Measurements from ENCODE around the gene TRPV4. TPM values are rescaled to one million over a fixed set of nuclear protein-coding genes. Genes with fewer than 3 reads are reported as not detected.

TRPV4 gene
- under 1 TPM in 1 of 5 experiments, not detected in 4; 0.81 TPM for total RNA-seq
- polyA plus RNA-seq, result not detected
- not detected for total RNA-seq

GRCh38 chr12:109833307-109834189 is at the start of gene TRPV4:
TRPV4 (minus strand) TSS chr12:109833398; CDS start chr12:109814796, 18,602 bp downstream.
- Mint-ChIP-seq H3K9me3 (no peaks in the 10 kb centered on the region), H3K4me3 (peak within 1 kb of the TSS in 5 of 10 donors; percentile 8 to 50 (median 37)), H3K27ac (no peak within 1 kb of the TSS), H3K36me3 (peaks cover 0 to 4% (median 0%) of the 10 kb centered on the region in 5 donors), H3K27me3 (peaks cover 21 to 42% (median 26%) of the 10 kb centered on the region in 5 donors), H3K4me1 (peaks cover 3 to 4% (median 4%) of the 10 kb centered on the region in 7 donors)
- DNase-seq, result no peak
- ChIA-PET CTCF (interaction anchor here (2.2 kb wide), 1 partner anchor 11 kb away, joined by 8 read pairs; no protein-coding TSS in a partner anchor), POLR2A (no interaction called here)
- Histone ChIP-seq H3K36me3 (ENCODE audit: control insufficient read depth in 2 of 3, insufficient read depth in 3 of 3, low read length in 3 of 3) (no peaks in the 10 kb centered on the region), H3K27me3 (ENCODE audit: control insufficient read depth in 2 of 2, insufficient read depth in 2 of 2, low read length in 2 of 2) (peaks cover 0 to 4% of the 10 kb centered on the region in 2 donors), H3K27ac (ENCODE audit: low read depth, low read length) (no peak within 1 kb of the TSS), H3K4me3 (ENCODE audit: low read length) (no peak within 1 kb of the TSS), H3K9me3 (ENCODE audit: control insufficient read depth in 2 of 3, low read length in 3 of 3) (no peaks in the 10 kb centered on the region), H3K4me1 (ENCODE audit: control insufficient read depth in 2 of 2, insufficient read depth in 2 of 2, low read length in 2 of 2) (no peaks in the 10 kb centered on the region)
- ATAC-seq, result no peak
- intact Hi-C loops (cut with micrococcal nuclease), result no loop called here

GRCh38 chr12:109881752-109882151 is 48.6 kb upstream of the TRPV4 start:
- H3K4me3 ChIP-seq (ENCODE audit: low read length), result no peak overlapping the region
- peaks cover 22 to 41% (median 38%) of the 10 kb centered on the region in 7 donors for H3K4me1 Mint-ChIP-seq
- H3K9me3 Mint-ChIP-seq, result peaks cover 0 to 2% (median 0%) of the 10 kb centered on the region in 11 donors
- no peaks in the 10 kb centered on the region for H3K36me3 Mint-ChIP-seq
- H3K27ac Mint-ChIP-seq, result peak overlapping the region in 2 of 9 donors; percentile 59 to 84
- no peak overlapping the region for H3K27ac ChIP-seq (ENCODE audit: low read depth, low read length)
- H3K4me3 Mint-ChIP-seq, result peak overlapping the region in 8 of 10 donors; percentile 19 to 90 (median 80)
- DNase-seq (no peak), ATAC-seq (no peak)
- peaks cover 0 to 19% (median 0%) of the 10 kb centered on the region in 5 donors for H3K27me3 Mint-ChIP-seq
- ChIA-PET CTCF (interaction anchor here (1.3 to 1.7 kb wide), 3 partner anchors 27 to 77 kb away, joined by 3 to 6 read pairs (median 6); no protein-coding TSS in a partner anchor), POLR2A (interaction anchor here (1.2 kb wide), 2 partner anchors 19 to 77 kb away, joined by 5 read pairs; no protein-coding TSS in a partner anchor)
- H3K27me3 ChIP-seq (ENCODE audit: control insufficient read depth in 2 of 2, insufficient read depth in 2 of 2, low read length in 2 of 2), result no peaks in the 10 kb centered on the region
- peaks cover 0 to 4% (median 0%) of the 10 kb centered on the region in 3 experiments for H3K36me3 ChIP-seq (ENCODE audit: control insufficient read depth in 2 of 3, insufficient read depth in 3 of 3, low read length in 3 of 3)
- H3K9me3 ChIP-seq (ENCODE audit: control insufficient read depth in 2 of 3, low read length in 3 of 3), result no peaks in the 10 kb centered on the region
- peaks cover 24 to 25% of the 10 kb centered on the region in 2 donors for H3K4me1 ChIP-seq (ENCODE audit: control insufficient read depth in 2 of 2, insufficient read depth in 2 of 2, low read length in 2 of 2)
- intact Hi-C loops (cut with micrococcal nuclease), result loop anchor here (2.0 to 10.0 kb wide), 7 partner anchors 19 to 1247 kb away; partner anchors contain the start of genes C12orf76 (in 2 of the 2), ANKRD13A (in 1 of the 2), ATP2A2 (in 1 of the 2) and GIT2 (in 1 of the 2)

GRCh38 chr12:109880938-109881337 is 47.7 kb upstream of the TRPV4 start:
- Mint-ChIP-seq H3K27me3 (peaks cover 0 to 18% (median 0%) of the 10 kb centered on the region in 5 donors), H3K4me3 (peak overlapping the region; percentile 74 to 96 (median 87)), H3K9me3 (peaks cover 0 to 2% (median 0%) of the 10 kb centered on the region in 11 donors), H3K27ac (peak overlapping the region; percentile 56 to 96 (median 86)), H3K36me3 (no peaks in the 10 kb centered on the region), H3K4me1 (peaks cover 22 to 47% (median 44%) of the 10 kb centered on the region in 7 donors)
- H3K4me3 ChIP-seq (ENCODE audit: low read length), result peak overlapping the region; percentile 61
- intact Hi-C loops (cut with micrococcal nuclease), result loop anchor here (1.0 to 10.0 kb wide), 18 partner anchors 19 to 1246 kb away; partner anchors contain the start of genes C12orf76 (in 2 of the 2), FAM222A (in 2 of the 2), GIT2 (in 2 of the 2) and MMAB (in 2 of the 2)
- H3K36me3 ChIP-seq (ENCODE audit: control insufficient read depth in 2 of 3, insufficient read depth in 3 of 3, low read length in 3 of 3), result peaks cover 0 to 4% (median 0%) of the 10 kb centered on the region in 3 experiments
- DNase-seq (no peak), ATAC-seq (no peak)
- POLR2A ChIA-PET, result interaction anchor here (0.6 to 1.2 kb wide), 3 partner anchors 12 to 76 kb away, joined by 3 to 5 read pairs (median 4); no protein-coding TSS in a partner anchor
- peak overlapping the region; percentile 79 for H3K27ac ChIP-seq (ENCODE audit: low read depth, low read length)
- no peaks in the 10 kb centered on the region for H3K9me3 ChIP-seq (ENCODE audit: control insufficient read depth in 2 of 3, low read length in 3 of 3)
- H3K4me1 ChIP-seq (ENCODE audit: control insufficient read depth in 2 of 2, insufficient read depth in 2 of 2, low read length in 2 of 2), result peaks cover 24 to 25% of the 10 kb centered on the region in 2 donors
- CTCF ChIA-PET, result interaction anchor here (1.0 to 1.7 kb wide), 4 partner anchors 27 to 76 kb away, joined by 3 to 6 read pairs (median 6); no protein-coding TSS in a partner anchor
- H3K27me3 ChIP-seq (ENCODE audit: control insufficient read depth in 2 of 2, insufficient read depth in 2 of 2, low read length in 2 of 2), result no peaks in the 10 kb centered on the region

- Mint-ChIP-seq H3K27me3 (peaks cover 0 to 15% (median 0%) of the 10 kb centered on the region in 5 donors), H3K4me1 (peaks cover 27 to 54% (median 50%) of the 10 kb centered on the region in 7 donors)
- peak within 1 kb of the TSS; percentile 88 for H3K27ac ChIP-seq (ENCODE audit: low read depth, low read length)
Observed at GRCh38 chr12:109880043-109880931, 47.1 kb upstream of the TRPV4 start, which contains the start of gene GLTP. GLTP (minus strand) TSS chr12:109880541; CDS start chr12:109880374, 167 bp downstream.

GRCh38 chr12:109879351-109880042 is 46.3 kb upstream of the TRPV4 start:
- H3K4me3 ChIP-seq (ENCODE audit: low read length), result peak overlapping the region; percentile 92
- ChIA-PET CTCF (interaction anchor here (0.7 to 1.5 kb wide), 2 partner anchors 34 to 74 kb away, joined by 3 to 9 read pairs; no protein-coding TSS in a partner anchor), POLR2A (interaction anchor here (0.5 to 1.3 kb wide), 2 partner anchors 21 to 1191 kb away, joined by 5 read pairs; no protein-coding TSS in a partner anchor)
- DNase-seq, result peak in 1 of 9 donors; percentile 19
- Mint-ChIP-seq H3K27me3 (peaks cover 0 to 15% (median 0%) of the 10 kb centered on the region in 5 donors), H3K4me3 (peak overlapping the region; percentile 84 to 97 (median 94)), H3K4me1 (peaks cover 33 to 62% (median 57%) of the 10 kb centered on the region in 7 donors), H3K36me3 (no peaks in the 10 kb centered on the region), H3K9me3 (peaks cover 0 to 2% (median 0%) of the 10 kb centered on the region in 11 donors), H3K27ac (peak overlapping the region; percentile 77 to 97 (median 90))
- H3K36me3 ChIP-seq (ENCODE audit: control insufficient read depth in 2 of 3, insufficient read depth in 3 of 3, low read length in 3 of 3), result peaks cover 0 to 4% (median 0%) of the 10 kb centered on the region in 3 experiments
- peak overlapping the region; percentile 88 for H3K27ac ChIP-seq (ENCODE audit: low read depth, low read length)
- H3K9me3 ChIP-seq (ENCODE audit: control insufficient read depth in 2 of 3, low read length in 3 of 3), result no peaks in the 10 kb centered on the region
- no peak for ATAC-seq
- intact Hi-C loops (cut with micrococcal nuclease), result loop anchor here (1.0 to 10.0 kb wide), 18 partner anchors 21 to 1245 kb away; partner anchors contain the start of genes C12orf76 (in 2 of the 2), FAM222A (in 2 of the 2), GIT2 (in 2 of the 2) and MMAB (in 2 of the 2)
- H3K4me1 ChIP-seq (ENCODE audit: control insufficient read depth in 2 of 2, insufficient read depth in 2 of 2, low read length in 2 of 2), result peaks cover 24 to 25% of the 10 kb centered on the region in 2 donors
- H3K27me3 ChIP-seq (ENCODE audit: control insufficient read depth in 2 of 2, insufficient read depth in 2 of 2, low read length in 2 of 2), result no peaks in the 10 kb centered on the region

More at GRCh38 chr12:109880043-109880931, 47.1 kb upstream of the TRPV4 start, which contains the start of gene GLTP:
- Histone ChIP-seq H3K27me3 (ENCODE audit: control insufficient read depth in 2 of 2, insufficient read depth in 2 of 2, low read length in 2 of 2) (no peaks in the 10 kb centered on the region), H3K4me1 (ENCODE audit: control insufficient read depth in 2 of 2, insufficient read depth in 2 of 2, low read length in 2 of 2) (peaks cover 24 to 25% of the 10 kb centered on the region in 2 donors), H3K36me3 (ENCODE audit: control insufficient read depth in 2 of 3, insufficient read depth in 3 of 3, low read length in 3 of 3) (peaks cover 0 to 4% (median 0%) of the 10 kb centered on the region in 3 experiments), H3K9me3 (ENCODE audit: control insufficient read depth in 2 of 3, low read length in 3 of 3) (no peaks in the 10 kb centered on the region), H3K4me3 (ENCODE audit: low read length) (peak within 1 kb of the TSS; percentile 92)
- Mint-ChIP-seq H3K36me3 (no peaks in the 10 kb centered on the region), H3K4me3 (peak within 1 kb of the TSS; percentile 84 to 97 (median 94)), H3K27ac (peak within 1 kb of the TSS; percentile 77 to 97 (median 90)), H3K9me3 (peaks cover 0 to 2% (median 0%) of the 10 kb centered on the region in 11 donors)
- peak; percentile 82 to 96 (median 94) for DNase-seq
- ATAC-seq, result peak; percentile 98
- intact Hi-C loops (cut with micrococcal nuclease), result loop anchor here (1.0 to 10.0 kb wide), 18 partner anchors 20 to 1245 kb away; partner anchors contain the start of genes C12orf76 (in 2 of the 2), FAM222A (in 2 of the 2), GIT2 (in 2 of the 2) and MMAB (in 2 of the 2)
- POLR2A ChIA-PET, result interaction anchor here (0.6 to 1.2 kb wide), 4 partner anchors 12 to 75 kb away, joined by 3 to 5 read pairs (median 4); partner anchors contain the start of gene TCHP
- CTCF ChIA-PET, result interaction anchor here (1.0 to 1.5 kb wide), 3 partner anchors 26 to 75 kb away, joined by 3 to 9 read pairs (median 5); no protein-coding TSS in a partner anchor

Measured in naive thymus-derived CD4-positive, alpha-beta T cell (primary cell).